K562 treated with DMSO at 1 percent for 48 hours (cell line): ENCODE results near the gene TNFRSF25. TPM values are rescaled to one million over a fixed set of nuclear protein-coding genes. Genes with fewer than 3 reads are reported as not detected.

Source experiments
- total RNA-seq: library from RNA; unstranded; fragments of 300-600 nt; gene quantifications from 2 replicates; pipeline ENCODE4 v1.2.3, GENCODE V29; 2022; ENCODE audit warnings: low replicate concordance; ENCODE audit errors: extremely low read depth

TNFRSF25 gene, protein sequence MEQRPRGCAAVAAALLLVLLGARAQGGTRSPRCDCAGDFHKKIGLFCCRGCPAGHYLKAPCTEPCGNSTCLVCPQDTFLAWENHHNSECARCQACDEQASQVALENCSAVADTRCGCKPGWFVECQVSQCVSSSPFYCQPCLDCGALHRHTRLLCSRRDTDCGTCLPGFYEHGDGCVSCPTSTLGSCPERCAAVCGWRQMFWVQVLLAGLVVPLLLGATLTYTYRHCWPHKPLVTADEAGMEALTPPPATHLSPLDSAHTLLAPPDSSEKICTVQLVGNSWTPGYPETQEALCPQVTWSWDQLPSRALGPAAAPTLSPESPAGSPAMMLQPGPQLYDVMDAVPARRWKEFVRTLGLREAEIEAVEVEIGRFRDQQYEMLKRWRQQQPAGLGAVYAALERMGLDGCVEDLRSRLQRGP
- not detected in 2 replicates for total RNA-seq

DNA sequence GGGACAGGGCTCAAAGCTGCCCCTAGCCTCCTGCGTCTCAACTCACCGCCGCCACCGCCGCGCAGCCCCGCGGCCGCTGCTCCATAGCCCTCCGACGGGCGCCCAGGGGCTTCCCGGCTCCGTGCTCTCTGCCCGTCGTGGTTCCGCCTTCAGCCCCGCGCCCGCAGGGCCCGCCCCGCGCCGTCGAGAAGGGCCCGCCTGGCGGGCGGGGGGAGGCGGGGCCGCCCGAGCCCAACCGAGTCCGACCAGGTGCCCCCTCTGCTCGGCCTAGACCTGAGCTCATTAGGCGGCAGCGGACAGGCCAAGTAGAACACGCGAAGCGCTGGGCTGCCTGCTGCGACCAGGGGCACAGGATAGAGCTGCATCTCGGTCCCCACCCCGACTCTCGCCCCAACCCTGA, at the start of gene TNFRSF25:
Gene TNFRSF25, minus strand, starts transcription at position 151 of the 400 bp plus-strand sequence. Its CDS starts 66 bp downstream, at position 85.

DNA sequence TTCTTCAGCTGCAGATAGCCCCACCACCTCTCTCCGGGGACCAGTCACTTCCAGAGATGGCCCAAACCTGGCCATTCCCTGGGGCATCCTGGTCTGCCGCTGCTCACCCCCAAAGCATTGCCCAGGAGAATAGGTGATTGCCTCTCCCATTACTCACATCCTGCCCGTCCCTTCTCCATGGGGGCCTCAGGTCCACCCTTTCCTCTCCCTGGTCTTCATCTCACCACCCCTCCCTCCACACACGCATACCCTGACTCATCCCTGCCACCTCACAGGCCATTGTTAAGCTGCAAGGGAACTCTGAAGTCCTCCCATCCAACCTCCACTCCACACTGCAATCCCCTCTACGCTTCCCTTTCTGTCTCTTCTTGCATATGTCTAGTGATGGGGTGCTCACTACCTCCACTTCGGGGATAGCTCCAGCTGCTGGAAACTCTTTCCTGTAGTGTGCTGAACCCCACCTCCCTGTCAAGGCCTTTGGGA, 25.5 kb upstream of the TNFRSF25 start, which contains the start of gene PLEKHG5:
Gene PLEKHG5, minus strand, starts transcription at position 188 of the 483 bp plus-strand sequence. CDS start 14,096 bp downstream, outside the sequence.

DNA sequence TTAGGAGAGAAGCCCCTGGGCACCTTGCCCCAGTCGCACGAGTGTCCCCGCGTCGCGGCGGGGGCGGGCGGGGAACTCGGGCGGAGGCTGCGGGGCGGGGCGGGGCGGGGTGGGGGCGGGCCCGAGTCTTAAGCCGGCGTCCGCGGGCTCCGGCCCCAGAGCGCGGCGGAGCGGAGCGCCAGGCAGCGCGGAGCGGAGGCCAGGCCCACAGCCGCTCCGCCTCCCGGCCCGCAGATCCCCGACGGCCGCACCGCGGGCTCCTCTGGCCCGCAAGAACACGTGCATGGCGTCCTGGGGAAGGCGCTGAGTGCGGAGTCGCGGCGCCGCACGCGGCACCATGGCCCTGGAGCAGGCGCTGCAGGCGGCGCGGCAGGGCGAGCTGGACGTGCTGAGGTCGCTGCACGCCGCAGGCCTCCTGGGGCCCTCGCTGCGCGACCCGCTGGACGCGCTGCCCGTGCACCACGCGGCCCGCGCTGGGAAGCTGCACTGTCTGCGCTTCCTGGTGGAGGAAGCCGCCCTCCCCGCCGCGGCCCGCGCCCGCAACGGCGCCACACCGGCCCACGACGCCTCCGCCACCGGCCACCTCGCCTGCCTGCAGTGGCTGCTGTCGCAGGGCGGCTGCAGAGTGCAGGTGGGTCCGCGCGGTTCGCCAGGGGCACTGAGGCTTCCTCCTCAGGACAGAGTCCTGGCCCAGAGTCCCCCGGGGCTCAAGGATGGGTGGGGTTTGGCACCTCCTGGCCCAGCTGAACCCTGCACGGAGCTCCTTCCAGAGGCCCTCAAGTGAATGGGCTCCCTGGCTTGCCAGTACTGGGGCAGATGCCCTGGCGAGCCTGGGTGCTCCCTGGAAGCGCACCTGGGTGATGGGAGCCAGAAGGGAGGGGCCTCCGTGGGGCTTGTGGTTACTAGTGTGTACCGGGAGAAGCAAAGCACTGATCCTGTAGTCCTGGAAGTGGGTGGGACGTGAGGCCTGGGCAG, 41.1 kb downstream of the TNFRSF25 start, which contains the start of gene ESPN:
Gene ESPN, plus strand, starts transcription at position 158 of the 975 bp plus-strand sequence. Its CDS starts 180 bp downstream, at position 338.

DNA sequence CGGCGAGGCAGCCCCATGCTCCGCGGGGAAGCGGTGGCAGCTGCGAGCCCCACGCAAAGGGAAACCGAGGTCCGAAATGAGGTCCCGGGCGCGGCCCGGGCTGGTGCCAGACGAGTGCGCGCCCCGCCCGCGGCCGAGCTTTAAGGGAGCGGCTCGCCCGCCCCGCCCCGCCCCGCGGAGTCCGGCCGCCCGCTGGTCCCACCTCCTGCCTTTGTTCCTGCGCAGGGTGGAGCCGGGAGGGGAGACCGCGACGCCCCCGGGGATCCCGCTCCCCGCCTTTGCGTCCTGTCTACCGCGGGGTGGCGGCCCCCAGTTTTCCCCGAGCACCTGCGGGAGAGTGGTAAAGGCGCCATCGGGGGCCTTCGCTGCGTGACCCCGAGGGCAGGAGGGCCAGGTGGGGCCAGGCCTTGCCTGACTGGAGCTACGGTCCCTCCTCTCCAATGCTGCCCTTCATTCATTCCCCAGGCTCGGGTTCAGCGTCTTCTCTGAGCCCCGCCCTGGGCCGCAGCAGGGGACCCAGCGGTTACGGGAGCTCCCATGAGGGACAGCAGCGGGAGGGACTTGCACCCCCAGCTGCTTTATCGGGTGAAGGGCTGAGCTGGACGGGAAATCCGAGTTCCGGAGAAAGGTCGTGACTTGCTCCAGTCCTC, 46.0 kb downstream of the TNFRSF25 start, which contains the start of gene HES2:
Gene HES2, minus strand, starts transcription at position 116 of the 650 bp plus-strand sequence. Its CDS starts 99 bp downstream, at position 17.

Other genes starting within 250 kb of the TNFRSF25 start
- gene ICMT, start 230.2 kb downstream of the TNFRSF25 start, total RNA-seq, result not detected in 2 replicates
- not detected in 2 replicates for gene HES3, start 222.0 kb downstream of the TNFRSF25 start, total RNA-seq
- gene GPR153, start 205.1 kb downstream of the TNFRSF25 start, total RNA-seq, result not detected in 2 replicates
- gene ACOT7, start 72.4 kb downstream of the TNFRSF25 start, total RNA-seq, result not detected in 2 replicates
- not detected in 2 replicates for gene HES2, start 46.3 kb downstream of the TNFRSF25 start, total RNA-seq
- gene ESPN, start 41.4 kb downstream of the TNFRSF25 start, total RNA-seq, result not detected in 2 replicates
- gene PLEKHG5, start 25.5 kb upstream of the TNFRSF25 start, total RNA-seq, result not detected in 2 replicates
- not detected in 2 replicates for gene NOL9, start 88.3 kb upstream of the TNFRSF25 start, total RNA-seq
- gene TAS1R1, start 89.1 kb upstream of the TNFRSF25 start, total RNA-seq, result not detected in 2 replicates
- not detected in 2 replicates for gene ZBTB48, start 113.8 kb upstream of the TNFRSF25 start, total RNA-seq
- gene KLHL21, start 136.7 kb upstream of the TNFRSF25 start, total RNA-seq, result 133 TPM in 1 of 2 replicates, not detected in the other
- gene PHF13, start 147.6 kb upstream of the TNFRSF25 start, total RNA-seq, result not detected in 2 replicates
- gene THAP3, start 158.7 kb upstream of the TNFRSF25 start, total RNA-seq, result not detected in 2 replicates
- not detected in 2 replicates for gene DNAJC11, start 235.6 kb upstream of the TNFRSF25 start, total RNA-seq